ENCODE results near the gene LHX6.

Gene LHX6

GRCh38 chr9:122234022-122234748, 5.4 kb upstream of the LHX6 start:
- no peak for DNase-seq

- DNase-seq: no peak
Measured at GRCh38 chr9:122232796-122233306, 4.1 kb upstream of the LHX6 start.

DNA sequence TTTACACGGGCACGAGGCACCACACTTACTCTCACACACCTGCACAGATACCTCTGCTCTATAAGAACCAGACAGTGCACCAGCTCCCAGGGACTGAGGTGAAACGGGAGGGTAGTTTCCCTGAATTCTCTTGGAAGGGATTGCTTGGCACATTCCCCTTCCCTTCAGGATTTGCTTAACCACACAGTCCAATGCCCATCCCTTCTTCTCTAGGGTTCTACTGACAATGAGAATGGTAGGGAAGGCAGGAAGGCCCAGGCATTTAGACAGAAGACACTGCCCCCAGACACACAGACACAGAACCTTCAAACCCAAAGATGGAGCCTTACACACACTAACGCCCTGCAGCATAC, 704 bp upstream of the LHX6 start:
- no peak for DNase-seq

DNA sequence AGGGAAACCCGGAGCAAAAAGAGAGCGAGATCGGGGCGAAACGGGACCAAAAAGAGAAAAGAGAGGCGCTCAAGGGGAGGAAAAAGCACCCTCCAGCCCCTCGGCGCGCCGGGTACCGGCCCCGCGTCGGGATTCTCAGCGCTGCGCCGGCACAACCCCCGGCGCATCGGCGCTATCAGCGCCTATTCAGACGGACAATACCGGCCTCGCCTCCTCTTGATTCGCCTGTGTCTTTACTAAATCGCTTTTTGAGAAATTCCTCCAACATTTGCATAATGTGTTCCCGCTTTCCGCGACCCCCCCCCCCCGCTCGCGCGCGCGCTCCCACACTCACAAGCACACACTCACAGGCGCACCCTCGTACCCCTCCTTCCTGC, 578 bp downstream of the LHX6 start:
- no peak for DNase-seq

DNA sequence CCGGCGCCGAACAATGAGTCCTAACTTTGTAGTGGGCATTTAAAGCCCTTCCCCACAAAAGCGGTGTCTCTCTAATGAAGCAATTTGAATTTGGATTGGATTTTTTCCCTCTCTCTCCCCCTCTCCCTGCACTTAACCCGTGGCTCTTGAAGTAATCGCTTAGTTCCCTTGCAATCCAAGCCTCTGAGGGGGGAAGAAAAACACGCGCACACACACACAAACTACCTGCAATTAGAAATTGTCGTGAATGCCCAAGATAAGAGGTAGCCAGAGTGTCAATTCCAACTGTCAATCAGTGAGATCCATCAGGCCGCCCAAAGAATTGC, 1.2 kb downstream of the LHX6 start:
- no peak for DNase-seq

DNA sequence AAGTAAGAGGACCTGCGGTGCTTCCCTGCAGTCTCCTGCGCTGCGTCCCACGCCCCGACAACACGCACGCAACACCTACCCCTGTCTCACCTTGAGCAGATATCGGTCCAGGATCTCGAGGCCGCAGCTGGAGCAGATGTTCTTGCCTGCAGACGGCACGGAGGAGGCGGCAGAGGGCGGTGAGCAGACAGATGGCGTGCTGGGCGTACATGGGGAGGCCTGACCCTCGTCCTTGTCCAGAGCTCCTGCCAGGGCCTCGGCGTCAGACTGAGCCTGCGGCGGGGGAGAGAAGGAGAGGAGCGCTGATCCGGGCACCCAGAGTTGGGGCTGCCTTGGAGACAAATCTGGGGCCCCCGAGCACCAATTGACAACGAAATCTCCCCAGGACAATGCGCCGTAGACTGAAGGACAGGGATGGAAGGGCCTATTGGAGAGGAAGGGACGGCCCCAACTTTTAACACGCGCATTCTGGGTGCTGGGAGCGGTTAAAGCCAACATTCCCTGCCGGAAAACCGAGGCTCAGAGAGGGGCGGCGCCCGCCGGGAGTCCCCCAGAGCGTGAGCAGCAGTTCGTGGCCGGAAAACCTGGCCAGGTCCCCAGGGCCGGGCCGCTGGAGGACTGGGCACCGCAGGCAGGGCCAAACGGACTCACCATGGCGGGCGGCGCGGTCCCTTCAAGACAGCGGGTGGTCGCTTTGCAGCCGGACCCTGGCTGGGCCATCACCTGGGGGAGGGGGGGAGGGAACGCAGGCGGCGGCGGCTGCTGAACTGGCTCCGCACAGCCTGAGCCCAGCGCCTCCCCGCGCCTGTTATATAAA, 1.8 kb downstream of the LHX6 start:
- no peak for DNase-seq

DNA sequence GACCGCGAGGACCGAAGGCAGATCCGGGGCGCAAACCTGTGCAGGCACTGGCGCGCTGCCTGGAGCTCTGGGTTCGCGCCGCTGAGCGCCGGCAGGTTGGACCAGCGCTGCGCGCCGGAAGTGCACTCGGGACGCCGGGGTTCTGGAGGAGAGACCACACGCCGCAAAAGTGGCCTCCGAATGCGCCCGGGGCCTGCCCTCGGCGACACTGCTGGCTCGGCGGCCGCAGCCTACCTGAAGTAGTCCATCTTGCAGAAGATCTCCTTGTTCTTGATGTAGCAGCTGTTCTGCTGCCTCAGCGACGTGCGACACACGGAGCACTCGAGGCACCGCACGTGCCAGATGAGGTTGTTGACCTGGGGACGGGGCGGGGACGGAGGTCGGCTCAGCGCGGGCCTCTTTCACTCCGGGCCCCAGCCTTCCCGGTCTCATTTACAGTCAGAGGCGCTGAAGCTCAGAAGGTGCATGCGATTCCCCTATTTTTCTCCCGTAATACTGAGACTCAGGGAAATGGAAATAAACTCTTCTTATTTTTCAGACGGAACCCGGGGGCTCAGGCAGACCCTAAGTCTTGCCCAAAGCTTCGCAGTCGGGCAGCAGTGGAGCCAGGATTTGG, 2.5 kb downstream of the LHX6 start:
- DNase-seq: no peak

GRCh38 chr9:122225312-122226141, 3.2 kb downstream of the LHX6 start:
- no peak for DNase-seq

DNA sequence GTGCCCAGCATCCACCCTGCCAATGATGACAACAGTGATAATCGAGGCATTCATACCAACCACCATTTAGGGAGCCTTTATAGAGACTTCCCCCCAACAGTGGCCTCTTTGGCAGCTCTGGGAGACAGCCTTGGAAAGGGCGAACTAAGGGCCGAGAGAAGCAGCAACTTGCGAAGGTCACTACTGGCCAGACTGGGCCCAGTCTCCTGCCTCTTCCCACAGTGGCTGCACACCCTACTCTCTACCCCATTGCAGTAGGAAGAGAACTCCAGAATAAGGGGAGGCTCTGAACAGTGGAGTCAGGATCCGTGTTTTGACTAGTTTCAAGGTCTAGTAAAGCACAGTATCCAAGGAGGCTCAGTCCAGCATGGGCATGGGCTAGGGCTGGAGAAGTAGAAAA, 5.3 kb downstream of the LHX6 start:
- no peak for DNase-seq

DNA sequence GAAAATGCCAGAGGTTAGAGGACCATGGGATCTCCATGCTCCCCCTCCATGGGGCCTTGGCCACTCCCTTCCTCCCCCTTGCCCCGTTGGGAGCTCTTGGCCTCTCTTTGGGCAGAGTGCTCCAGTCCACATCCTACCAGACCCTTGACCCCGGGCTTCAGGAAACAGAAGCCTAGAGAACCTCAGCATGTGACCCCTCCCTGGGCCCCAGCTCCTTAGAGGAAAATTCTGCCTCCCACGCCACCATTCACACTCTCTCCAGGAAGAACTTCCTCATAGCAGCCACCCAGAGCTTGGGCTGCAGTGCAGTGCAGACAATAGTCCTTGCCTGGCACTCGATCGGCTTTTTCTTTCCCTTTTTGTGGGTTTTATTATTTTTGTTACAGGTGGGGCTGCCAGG, 6.0 kb downstream of the LHX6 start:
- no peak for DNase-seq

DNA sequence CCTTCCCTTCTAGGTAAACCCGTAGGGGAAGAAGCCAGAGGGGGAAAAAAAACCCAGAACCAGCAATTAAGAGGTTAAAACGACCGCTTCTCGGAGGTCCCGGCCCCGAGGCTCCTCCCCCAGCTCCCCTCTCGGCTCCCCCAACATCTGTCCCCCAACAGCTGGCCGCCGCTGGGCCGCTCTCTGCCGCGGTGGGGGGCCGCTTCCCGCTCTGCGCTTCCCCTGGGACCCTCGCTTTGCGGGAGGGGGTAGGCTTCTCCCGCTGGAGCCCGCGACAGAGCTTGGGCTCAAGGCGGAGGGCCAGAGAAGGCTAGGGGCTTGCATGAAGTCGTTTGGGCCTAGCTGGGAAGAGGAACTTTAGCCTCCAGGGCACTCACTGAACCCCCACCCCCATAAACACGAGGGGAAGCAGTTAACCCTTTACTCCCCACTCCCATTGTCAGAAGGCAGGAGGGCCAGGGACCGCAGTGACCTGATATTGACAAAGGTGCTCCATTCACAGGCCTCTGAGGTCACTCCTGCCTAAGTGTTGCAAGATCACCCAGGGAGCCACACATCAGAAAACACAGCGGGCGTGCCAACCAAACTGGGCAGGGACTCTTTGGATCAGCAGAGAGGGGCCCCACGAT, 7.5 kb downstream of the LHX6 start:
- no peak for DNase-seq

DNA sequence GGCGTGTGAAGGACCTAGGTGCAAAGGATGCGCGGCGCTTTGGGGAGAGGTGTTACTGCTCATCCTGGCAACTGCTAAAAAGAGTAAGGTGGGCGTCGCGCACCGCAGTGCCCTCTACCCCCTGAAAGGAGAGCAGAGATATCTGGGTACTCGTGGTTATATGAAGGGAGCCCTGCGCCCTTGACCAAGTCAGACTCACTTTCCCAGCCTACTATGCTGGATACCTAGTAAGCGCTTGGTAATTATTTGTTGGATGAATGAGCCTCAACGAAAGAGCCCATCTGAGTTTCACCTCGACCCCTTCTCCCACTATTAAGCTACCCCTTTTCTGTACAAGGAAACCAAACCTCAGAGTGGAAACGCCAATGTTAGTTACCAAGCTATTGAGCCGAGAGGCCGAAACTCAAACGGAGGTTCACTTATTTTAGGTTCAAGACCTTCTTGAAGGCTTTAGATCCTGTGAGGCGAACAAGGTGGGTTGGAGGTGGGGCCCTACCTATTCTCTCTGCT, 8.0 kb downstream of the LHX6 start:
- no peak for DNase-seq

DNA sequence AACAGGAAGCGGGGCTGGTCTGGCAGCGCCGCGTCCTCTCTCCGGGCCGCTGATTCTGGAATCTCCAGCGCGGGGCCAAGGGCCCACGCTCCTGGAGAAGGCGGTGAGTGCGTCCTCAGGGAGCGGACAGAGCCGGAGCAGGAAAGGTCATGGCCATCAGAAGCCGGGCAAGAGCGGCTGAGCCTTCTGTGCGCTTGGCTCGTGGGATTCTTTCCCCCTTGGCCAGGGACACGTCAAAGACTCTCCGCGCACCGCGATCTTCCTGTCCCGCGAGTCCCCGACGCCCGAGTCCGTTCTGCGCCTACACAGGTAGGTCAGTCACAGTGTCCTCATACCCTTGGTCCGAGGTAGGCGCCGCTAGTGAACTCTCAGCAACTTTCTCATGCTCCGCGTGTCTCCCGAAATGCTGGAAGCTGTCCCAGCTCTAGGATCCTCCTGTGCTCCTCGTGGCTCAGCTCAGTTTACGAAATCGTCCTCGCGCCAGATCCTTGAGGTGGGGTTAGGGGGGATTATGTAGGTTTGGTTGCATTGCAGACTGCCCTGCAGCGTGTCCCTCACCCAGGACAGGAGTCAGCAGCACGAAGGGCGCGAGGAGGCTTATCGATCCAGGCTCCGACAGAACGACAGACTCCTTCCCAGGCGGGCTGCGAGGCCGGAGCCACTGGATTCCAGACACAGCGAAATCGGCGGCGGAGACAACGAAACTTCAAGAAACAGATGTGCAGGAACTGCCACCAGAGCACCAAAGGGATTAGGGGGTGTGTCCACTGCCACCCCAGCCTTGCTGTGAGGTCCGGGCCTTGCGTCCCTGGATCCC, 8.7 kb downstream of the LHX6 start:
- no peak for DNase-seq

DNA sequence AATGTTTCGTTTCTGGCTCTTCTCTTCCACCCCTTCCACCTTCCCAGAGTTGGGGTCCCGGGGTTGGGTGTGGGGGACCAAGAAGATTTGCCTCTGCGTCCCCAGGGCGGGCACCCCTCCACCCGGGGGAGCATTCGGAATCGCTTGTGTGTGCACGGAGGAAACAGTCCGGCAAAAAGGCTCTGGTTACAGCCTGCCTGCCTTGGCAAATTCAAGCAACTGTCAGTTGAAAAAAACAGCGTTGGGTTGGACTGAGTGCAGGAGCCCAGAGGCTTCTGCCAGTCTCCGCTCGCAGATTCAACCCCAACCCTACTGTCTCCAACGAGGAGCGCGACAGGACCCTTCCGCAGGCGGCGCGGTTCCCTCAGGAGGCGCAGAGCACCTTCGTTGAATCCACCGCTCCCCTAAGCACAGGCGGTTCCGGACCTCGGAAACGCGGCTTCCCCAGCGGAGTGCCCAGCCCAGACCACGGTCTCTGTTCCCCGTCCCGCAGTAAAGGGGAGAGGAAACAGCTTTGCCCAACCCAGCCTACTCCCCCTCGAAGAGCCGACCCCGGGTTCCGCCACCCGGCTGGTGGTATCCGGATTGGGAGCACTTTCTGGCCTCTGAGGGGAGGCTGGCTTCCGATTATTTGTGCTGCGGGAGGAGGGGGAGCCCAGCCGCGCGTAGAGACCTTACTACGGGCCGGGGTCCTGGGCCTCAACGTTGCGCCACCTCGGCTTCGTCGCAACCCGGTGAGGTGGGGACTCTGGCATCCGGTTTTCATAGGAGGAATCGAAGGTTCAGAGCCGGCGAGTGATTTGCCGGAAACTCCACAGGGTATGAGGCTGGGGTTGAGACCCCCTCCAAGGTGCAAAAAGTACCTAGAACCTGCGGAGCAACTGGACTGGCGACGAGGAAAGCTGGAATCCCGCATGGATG, 9.6 kb downstream of the LHX6 start:
- no peak for DNase-seq

DNA sequence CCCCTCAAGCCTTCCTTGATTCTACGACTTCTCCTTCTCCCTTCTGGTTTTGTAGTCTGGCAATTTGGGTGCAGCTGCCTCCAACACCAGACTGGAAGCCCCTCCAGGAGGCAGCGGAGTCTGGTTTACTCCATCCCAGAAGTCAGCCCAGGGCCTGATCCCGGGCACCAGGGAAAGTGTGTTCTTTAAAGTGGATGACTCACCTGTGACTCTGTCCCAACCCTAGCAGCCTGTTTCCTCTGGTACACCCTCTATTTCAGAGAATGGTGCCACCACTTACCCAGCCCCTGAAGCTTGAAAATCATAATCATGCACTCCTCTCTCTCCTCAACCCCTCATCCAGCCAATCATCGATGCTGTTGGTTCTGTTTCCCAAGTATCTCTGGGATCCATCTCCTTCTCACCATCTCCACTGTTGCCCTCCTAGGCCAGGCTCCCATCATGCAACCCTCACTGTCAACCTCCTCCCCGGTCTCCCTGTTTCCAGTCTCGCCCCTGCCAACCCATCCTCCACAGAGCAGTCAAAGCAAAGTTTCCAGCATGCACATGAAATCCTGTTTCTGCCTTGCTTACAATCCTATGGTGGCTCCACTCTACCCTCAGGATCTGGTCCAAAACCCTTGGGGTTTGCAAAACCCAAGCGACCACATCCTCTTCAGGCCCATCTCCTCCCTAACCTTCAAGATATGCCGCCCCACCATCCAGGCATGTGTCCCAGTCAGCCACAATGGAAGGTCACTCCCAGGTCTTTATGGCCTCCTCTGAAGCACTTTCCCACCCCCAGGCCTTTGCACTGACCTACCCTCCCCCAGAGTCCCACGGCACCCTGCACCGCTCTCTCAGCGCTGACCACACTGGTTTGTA, 10.5 kb downstream of the LHX6 start:
- DNase-seq: no peak

DNA sequence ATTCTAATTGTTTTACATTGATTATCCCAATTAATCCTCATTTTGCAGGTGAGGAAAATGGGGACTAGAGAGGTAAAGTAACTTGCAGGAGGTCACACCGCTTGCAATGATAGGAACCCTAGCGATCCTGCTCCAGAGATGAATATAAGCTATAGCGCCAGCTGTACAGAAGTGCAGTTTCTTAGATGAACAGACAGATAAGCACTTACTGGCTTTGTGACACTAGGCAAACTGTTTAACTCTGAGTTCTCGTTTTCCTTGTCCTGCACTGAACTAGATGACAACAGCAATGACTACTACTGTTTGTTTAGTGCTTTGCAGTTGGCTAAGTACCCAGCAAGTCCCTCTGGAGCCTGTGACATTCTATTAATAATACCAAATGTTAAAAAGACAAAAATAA, 11.1 kb downstream of the LHX6 start:
- no peak for DNase-seq

GRCh38 chr9:122216798-122217418, 11.8 kb downstream of the LHX6 start:
- DNase-seq: no peak

DNA sequence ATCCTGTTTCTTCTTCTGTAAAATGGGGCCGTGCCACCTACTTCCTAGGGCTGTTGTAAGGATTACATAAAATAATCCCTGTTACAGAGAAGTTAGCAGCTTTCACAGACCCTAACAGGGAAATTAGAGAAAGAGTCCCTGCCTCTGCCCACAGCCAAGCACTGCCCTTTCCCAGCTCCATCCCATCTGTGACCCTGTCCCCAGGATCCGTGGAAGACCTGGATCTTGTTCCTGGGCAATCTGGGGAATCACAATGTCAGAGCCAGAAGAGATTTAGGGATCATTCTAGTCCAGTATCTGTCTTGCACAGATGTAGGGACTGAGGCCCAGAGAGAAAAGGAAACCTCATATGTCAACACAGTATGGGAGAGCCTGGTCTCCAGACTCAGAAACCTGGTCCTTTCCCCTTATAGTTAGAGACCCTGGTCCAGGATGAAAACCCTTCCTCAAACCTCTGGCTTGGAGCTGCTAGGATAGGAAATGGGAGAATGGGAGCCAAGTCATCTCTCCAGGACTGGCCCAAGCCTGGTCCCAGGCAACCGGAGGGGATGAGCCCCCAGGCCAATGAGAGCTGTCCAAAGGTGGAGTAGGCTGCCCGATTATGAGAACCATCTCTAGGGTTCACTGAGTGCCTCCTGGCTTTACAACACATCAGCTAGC, 12.5 kb downstream of the LHX6 start:
- no peak for DNase-seq

Measured in T-helper 9 cell (primary cell).